ENCODE results near the gene FAM217B. TPM values are rescaled to one million over a fixed set of nuclear protein-coding genes. Genes with fewer than 3 reads are reported as not detected.

The FAM217B gene
- total RNA-seq, 1 donor from 2014 or later, result 37.6 TPM

Other genes starting within 250 kb of the FAM217B start
- 2.8 TPM for gene SYCP2, start 6.8 kb upstream of the FAM217B start, total RNA-seq
- 13.7 TPM for gene PPP1R3D, start 84 bp upstream of the FAM217B start, total RNA-seq
- 1.6 TPM for gene CDH26, start 18.0 kb downstream of the FAM217B start, total RNA-seq

Data from left ventricle myocardium superior (tissue), 1 donor.